HepG2 (cell line): Measurements from ENCODE around the gene SNAI1. TPM values are rescaled to one million over a fixed set of nuclear protein-coding genes. Genes with fewer than 3 reads are reported as not detected.

Experiments used
- ADNP ChIP-seq: sonication (generic); formaldehyde crosslinking; IDR thresholded peaks from 2 replicates; pipeline ENCODE4 v1.4.0; 2020; ENCODE audit warnings: missing genetic modification reagents
- GABPA ChIP-seq, 2 experiments: IDR thresholded peaks; 2 replicates each; pipeline ENCODE4 v1.6.1; 2011 to 2016; ENCODE audit warnings: low read depth in 2 of 2, low read length in 1 of 2, missing biosample characterization in 1 of 2, missing genetic modification characterization in 1 of 2
- HNF1B ChIP-seq: sonication (generic); formaldehyde crosslinking; IDR thresholded peaks from 2 replicates; pipeline ENCODE4 v1.5.1; 2020; ENCODE audit warnings: mild to moderate bottlenecking, moderate library complexity, missing genetic modification reagents
- KDM5B ChIP-seq: sonication (generic); formaldehyde crosslinking; IDR thresholded peaks from 2 replicates; pipeline ENCODE4 v1.4.0; 2020; ENCODE audit warnings: missing genetic modification reagents, mild to moderate bottlenecking, borderline replicate concordance
- KMT2A ChIP-seq: sonication (generic); formaldehyde crosslinking; IDR thresholded peaks from 2 replicates; pipeline ENCODE4 v1.4.0; 2020; ENCODE audit warnings: missing genetic modification reagents
- MEIS1 ChIP-seq: sonication (generic); formaldehyde crosslinking; IDR thresholded peaks from 2 replicates; pipeline ENCODE4 v1.9.0; 2021; ENCODE audit warnings: mild to moderate bottlenecking, missing genetic modification reagents, moderate library complexity, borderline replicate concordance
- NFIB ChIP-seq: sonication (generic); formaldehyde crosslinking; IDR thresholded peaks from 2 replicates; pipeline ENCODE4 v1.9.0; 2021; ENCODE audit warnings: missing genetic modification reagents, mild to moderate bottlenecking, borderline replicate concordance
- PHB2 ChIP-seq: fragments of 450-650 bp; IDR thresholded peaks from 2 replicates; pipeline ENCODE4 v1.6.1; 2018; ENCODE audit not compliant: partially characterized antibody
- RBM22 ChIP-seq: fragments of 200-400 bp; formaldehyde crosslinking; optimal IDR thresholded peaks from 2 replicates; pipeline ENCODE3; 2017; ENCODE audit warnings: mild to moderate bottlenecking, low read length, moderate library complexity
- SP2 ChIP-seq: sonication (generic); formaldehyde crosslinking; IDR thresholded peaks from 2 replicates; pipeline ENCODE4 v1.5.1; 2020; ENCODE audit warnings: mild to moderate bottlenecking, missing genetic modification reagents
- ZBTB8A ChIP-seq: sonication (generic); formaldehyde crosslinking; IDR thresholded peaks from 2 replicates; pipeline ENCODE4 v1.4.0; 2020; ENCODE audit warnings: mild to moderate bottlenecking, low read depth, missing genetic modification reagents, borderline replicate concordance
- ZNF136 ChIP-seq: sonication (generic); formaldehyde crosslinking; IDR thresholded peaks from 2 replicates; pipeline ENCODE4 v1.8.1; 2022; ENCODE audit warnings: low read depth, mild to moderate bottlenecking, moderate library complexity, missing genetic modification reagents
- ZNF225 ChIP-seq: sonication (generic); formaldehyde crosslinking; IDR thresholded peaks from 2 replicates; pipeline ENCODE4 v1.4.0; 2020; ENCODE audit warnings: mild to moderate bottlenecking, missing genetic modification reagents
- ZNF331 ChIP-seq: sonication (generic); formaldehyde crosslinking; IDR thresholded peaks from 2 replicates; pipeline ENCODE4 v1.4.0; 2020; ENCODE audit warnings: missing genetic modification reagents
- ZNF503 ChIP-seq: sonication (generic); formaldehyde crosslinking; IDR thresholded peaks from 2 replicates; pipeline ENCODE4 v1.4.0; 2020; ENCODE audit warnings: missing genetic modification reagents
- ZNF619 ChIP-seq: sonication (generic); formaldehyde crosslinking; IDR thresholded peaks from 2 replicates; pipeline ENCODE4 v1.4.0; 2020; ENCODE audit warnings: mild to moderate bottlenecking, missing genetic modification reagents
- ZNF629 ChIP-seq: sonication (generic); formaldehyde crosslinking; conservative IDR thresholded peaks from 2 replicates; pipeline ENCODE4 v1.5.0; 2020; ENCODE audit warnings: missing genetic modification reagents
- polyA plus RNA-seq, 8 experiments: library from polyadenylated mRNA; depleted of rRNA in 3 of 8; stranded (reverse) in 7 of 8; unstranded in 1 of 8; fragments of >200 nt; fragmentation: Illumina TruSeq in 4 of 8; extraction: Trizol in 4 of 8; gene quantifications; 2 replicates each; pipeline versions ENCODE4 v1.2.1 to v1.2.3, GENCODE V29; 2011 to 2016; ENCODE audit warnings: low read depth in 4 of 8, missing spikeins in 1 of 8, mixed read lengths in 1 of 8; ENCODE audit not compliant: insufficient read depth in 1 of 8
- total RNA-seq, 5 experiments: library from RNA; depleted of rRNA; stranded (reverse); fragments of >200 nt; fragmentation: Illumina TruSeq; extraction: Trizol; gene quantifications; 2 replicates each; pipeline ENCODE4 v1.2.3, GENCODE V29; 2016; ENCODE audit warnings: low read depth in 1 of 5
- TF ChIP-seq, protein P1 (sequence below): sonication (generic); formaldehyde crosslinking; IDR thresholded peaks from 2 replicates; pipeline ENCODE4 v1.9.0; 2021; ENCODE audit warnings: missing genetic modification reagents, borderline replicate concordance
- TF ChIP-seq, protein P2 (sequence below): IDR thresholded peaks from 2 replicates; pipeline ENCODE4 v1.6.1; 2016; ENCODE audit warnings: missing compliant biosample characterization, missing genetic modification reagents, borderline replicate concordance

SNAI1 gene
- total and polyA plus RNA-seq, 2 of the 13 experiments (the other 11 are each of a cell fraction or from before 2014, with no cell fraction given) = 1.3 to 1.4 TPM

DNA sequence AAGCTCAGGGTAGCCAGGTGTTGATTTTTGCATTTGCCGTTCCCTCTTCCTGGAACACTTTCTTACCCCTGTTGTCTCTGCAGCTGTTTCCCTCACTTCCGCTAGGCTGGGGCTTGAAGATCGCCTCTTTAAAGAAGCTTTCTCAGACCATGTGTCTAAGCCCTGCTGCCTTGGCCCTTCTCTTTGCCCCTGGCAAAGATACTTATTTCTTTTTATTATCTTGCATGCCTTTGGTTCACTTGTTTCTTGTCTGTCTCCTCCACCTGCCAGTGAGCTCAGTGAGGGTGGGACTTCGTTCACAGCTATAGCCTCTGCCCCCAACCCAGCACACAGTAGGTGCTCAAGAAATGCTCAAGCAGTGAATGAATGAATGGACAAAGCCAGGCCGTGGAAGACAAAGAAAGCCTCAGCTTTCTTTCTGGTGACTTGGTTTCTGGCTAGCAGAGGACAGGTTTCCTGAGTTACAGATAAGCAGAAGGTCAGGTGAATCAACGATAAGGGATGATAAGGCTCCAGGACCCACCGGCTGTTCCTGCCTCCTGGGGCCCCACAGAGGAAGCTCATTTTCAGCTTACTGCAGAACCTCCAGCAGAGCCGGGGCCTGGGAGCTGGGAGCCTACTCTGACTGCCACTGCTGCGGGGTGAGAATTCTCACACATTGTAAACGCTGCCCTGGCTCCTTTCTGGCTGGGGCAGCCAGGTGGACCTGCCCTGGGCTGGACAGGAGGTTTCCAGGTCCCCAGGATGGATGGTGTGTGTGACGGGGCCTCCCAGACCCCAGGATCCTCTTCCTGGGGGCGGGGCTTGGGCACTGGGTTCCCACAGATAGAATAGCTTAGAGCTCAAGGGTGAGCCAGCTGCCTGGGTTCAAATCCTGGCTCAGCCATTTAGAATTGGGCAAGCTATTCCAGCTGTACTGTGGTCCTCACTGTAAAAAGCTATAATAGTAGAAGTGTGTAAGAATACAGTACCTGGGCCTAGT lies 29.8 kb downstream of the SNAI1 start (continued):
- TF ChIP-seq ZNF503 (CRISPR knock-in tag) (no peak), ADNP (CRISPR knock-in tag) (no peak), KMT2A (CRISPR knock-in tag) (no peak), PHB2 (no peak), ZBTB8A (CRISPR knock-in tag) (no peak), ZNF136 (CRISPR knock-in tag) (0 out of 2 replicates have a peak, but pooled peaks have one; percentile 53), NFIB (CRISPR knock-in tag) (no peak), HNF1B (0 out of 2 replicates have a peak, but pooled peaks have one; percentile 38), KDM5B (CRISPR knock-in tag) (no peak), ZNF629 (CRISPR knock-in tag) (0 out of 2 replicates have a peak, but pooled peaks have one; percentile 3), RBM22 (no peak), ZNF619 (peak; percentile 86; the same call in 1 of the 2 replicates), ZNF225 (CRISPR knock-in tag) (no peak), ZNF331 (CRISPR knock-in tag) (peak; percentile 63), MEIS1 (CRISPR knock-in tag) (no peak), SP2 (no peak), GABPA (IDR thresholded peaks at IDR 0.05; ENCODE audit: low read depth, low read length) (no peak), GABPA (CRISPR knock-in tag; IDR thresholded peaks at IDR 0.05; ENCODE audit: low read depth) (no peak)
- TF ChIP-seq, protein P1, sequence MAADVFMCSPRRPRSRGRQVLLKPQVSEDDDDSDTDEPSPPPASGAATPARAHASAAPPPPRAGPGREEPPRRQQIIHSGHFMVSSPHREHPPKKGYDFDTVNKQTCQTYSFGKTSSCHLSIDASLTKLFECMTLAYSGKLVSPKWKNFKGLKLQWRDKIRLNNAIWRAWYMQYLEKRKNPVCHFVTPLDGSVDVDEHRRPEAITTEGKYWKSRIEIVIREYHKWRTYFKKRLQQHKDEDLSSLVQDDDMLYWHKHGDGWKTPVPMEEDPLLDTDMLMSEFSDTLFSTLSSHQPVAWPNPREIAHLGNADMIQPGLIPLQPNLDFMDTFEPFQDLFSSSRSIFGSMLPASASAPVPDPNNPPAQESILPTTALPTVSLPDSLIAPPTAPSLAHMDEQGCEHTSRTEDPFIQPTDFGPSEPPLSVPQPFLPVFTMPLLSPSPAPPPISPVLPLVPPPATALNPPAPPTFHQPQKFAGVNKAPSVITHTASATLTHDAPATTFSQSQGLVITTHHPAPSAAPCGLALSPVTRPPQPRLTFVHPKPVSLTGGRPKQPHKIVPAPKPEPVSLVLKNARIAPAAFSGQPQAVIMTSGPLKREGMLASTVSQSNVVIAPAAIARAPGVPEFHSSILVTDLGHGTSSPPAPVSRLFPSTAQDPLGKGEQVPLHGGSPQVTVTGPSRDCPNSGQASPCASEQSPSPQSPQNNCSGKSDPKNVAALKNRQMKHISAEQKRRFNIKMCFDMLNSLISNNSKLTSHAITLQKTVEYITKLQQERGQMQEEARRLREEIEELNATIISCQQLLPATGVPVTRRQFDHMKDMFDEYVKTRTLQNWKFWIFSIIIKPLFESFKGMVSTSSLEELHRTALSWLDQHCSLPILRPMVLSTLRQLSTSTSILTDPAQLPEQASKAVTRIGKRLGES (CRISPR knock-in tag) = no peak
- TF ChIP-seq, protein P2, sequence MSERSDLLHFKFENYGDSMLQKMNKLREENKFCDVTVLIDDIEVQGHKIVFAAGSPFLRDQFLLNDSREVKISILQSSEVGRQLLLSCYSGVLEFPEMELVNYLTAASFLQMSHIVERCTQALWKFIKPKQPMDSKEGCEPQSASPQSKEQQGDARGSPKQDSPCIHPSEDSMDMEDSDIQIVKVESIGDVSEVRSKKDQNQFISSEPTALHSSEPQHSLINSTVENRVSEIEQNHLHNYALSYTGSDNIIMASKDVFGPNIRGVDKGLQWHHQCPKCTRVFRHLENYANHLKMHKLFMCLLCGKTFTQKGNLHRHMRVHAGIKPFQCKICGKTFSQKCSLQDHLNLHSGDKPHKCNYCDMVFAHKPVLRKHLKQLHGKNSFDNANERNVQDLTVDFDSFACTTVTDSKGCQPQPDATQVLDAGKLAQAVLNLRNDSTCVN = no peak
